AG09309 (cell line): Measurements from ENCODE around the gene TUBB2B.
A peak's percentile ranks its signal among the peaks of the same experiment; 100 is the strongest.

Experiments
- DNase-seq: peaks from one replicate; pipeline ENCODE4 v3.0.0-alpha.2; 2010; ENCODE audit warnings: low read depth
- H3K4me3 ChIP-seq: 2 replicates; pipeline ENCODE4 v1.5.1; 2011; ENCODE audit warnings: mild to moderate bottlenecking, low read depth, low read length, moderate library complexity; ENCODE audit not compliant: control insufficient read depth
- CTCF ChIP-seq: IDR thresholded peaks from 2 replicates; pipeline ENCODE4 v1.5.1; 2011; ENCODE audit warnings: mild to moderate bottlenecking, low read depth, low read length, inconsistent platforms; ENCODE audit not compliant: insufficient read depth, control insufficient read depth; ENCODE audit errors: missing control alignments

TUBB2B gene

GRCh38 chr6:3235486-3235885, 8.0 kb upstream of the TUBB2B start:
- DNase-seq: no peak
- TF ChIP-seq CTCF: no peak

GRCh38 chr6:3233904-3234303, 6.5 kb upstream of the TUBB2B start:
- TF ChIP-seq CTCF: no peak
- H3K4me3 ChIP-seq: no peak overlapping the region
- no peak for DNase-seq

More at GRCh38 chr6:3235486-3235885, 8.0 kb upstream of the TUBB2B start:
- H3K4me3 ChIP-seq: no peak overlapping the region

- TF ChIP-seq CTCF: no peak
- no peak for DNase-seq
- H3K4me3 ChIP-seq: no peak overlapping the region
Measured at GRCh38 chr6:3233321-3233720, 5.9 kb upstream of the TUBB2B start.

- DNase-seq: no peak
- TF ChIP-seq CTCF: no peak
- peak overlapping the region; percentile 76 for H3K4me3 ChIP-seq
Measured at GRCh38 chr6:3232017-3232945, 4.8 kb upstream of the TUBB2B start.

- DNase-seq: no peak
- H3K4me3 ChIP-seq: peak overlapping the region; percentile 76
- no peak for TF ChIP-seq CTCF
Measured at GRCh38 chr6:3231247-3232016, 4.0 kb upstream of the TUBB2B start.

- DNase-seq: no peak
- H3K4me3 ChIP-seq: peak overlapping the region; percentile 76
- no peak for TF ChIP-seq CTCF
Measured at GRCh38 chr6:3230900-3231246, 3.4 kb upstream of the TUBB2B start.
